Mucosa of descending colon (tissue), 3 donors: ENCODE results near the gene DSCAML1. TPM values are rescaled to one million over a fixed set of nuclear protein-coding genes. Genes with fewer than 3 reads are reported as not detected.

Experiments used
- ATAC-seq: fragments of 200-7000 bp; cut with Tn5 transposase; one replicate; pipeline ENCODE4 v1.9.1; 2020; ENCODE audit warnings: mild to moderate bottlenecking, moderate library complexity
- DNase-seq, 3 donors: peaks; one replicate each; pipeline ENCODE4 v3.0.0-alpha.2; 2020
- H3K36me3 ChIP-seq: fragments of 200-600 bp; one replicate; pipeline ENCODE4 v1.8.0; 2021; ENCODE audit warnings: low read depth, mild to moderate bottlenecking
- H3K4me1 ChIP-seq: fragments of 200-600 bp; one replicate; pipeline ENCODE4 v1.8.0; 2021; ENCODE audit warnings: low read depth, mild to moderate bottlenecking
- H3K4me3 ChIP-seq: fragments of 200-600 bp; one replicate; pipeline ENCODE4 v1.8.0; 2021; ENCODE audit warnings: mild to moderate bottlenecking
- H3K9me3 ChIP-seq: fragments of 200-600 bp; one replicate; pipeline ENCODE4 v1.8.0; 2021; ENCODE audit warnings: mild to moderate bottlenecking
- CTCF ChIP-seq: fragments of 200-600 bp; IDR thresholded peaks from one replicate; pipeline ENCODE4 v1.8.0; 2022; ENCODE audit warnings: antibody characterized with exemption, mild to moderate bottlenecking
- intact Hi-C, 2 donors: fragments of 100-400 bp; cut with DNase I in 1 of 2; cut with micrococcal nuclease in 1 of 2; formaldehyde crosslinking; loops; one replicate each; pipeline versions ENCODE4 v1.11.0 to v1.11.1; 2022; cut with DNase I, micrococcal nuclease
- total RNA-seq, 3 donors: library from RNA; stranded (reverse); fragmentation: NEBNext Ultra II Directional in 2 of 3; extraction: Animal tissue kit (Norgen Biotek cat#: 25700) in 2 of 3; gene quantifications; one replicate each; pipeline versions ENCODE4 v1.2.1 to v1.2.4, GENCODE V29; 2021 to 2023
- donor health status: DM: no; HTN: no; CAD: no; lungs with moderate emphysema.
- donor health status: DM: no; HTN: no; CAD: no.
- donor health status: DM: no; HTN: yes; CAD: no.

DSCAML1 gene
- total RNA-seq, 3 donors from 2014 or later, result 5.0 to 5.5 (median 5.3) TPM

- no peak for ATAC-seq
- no peak overlapping the region for H3K4me3 ChIP-seq
- intact Hi-C loops, result no loop called here
- H3K4me1 ChIP-seq, result no peaks in the 10 kb centered on the region
- no peaks in the 10 kb centered on the region for H3K36me3 ChIP-seq
- no peak for TF ChIP-seq CTCF
- H3K9me3 ChIP-seq, result no peaks in the 10 kb centered on the region
- DNase-seq, result no peak
Observed at GRCh38 chr11:117759305-117759704, 37.7 kb downstream of the DSCAML1 start.

- intact Hi-C loops, result no loop called here
- peaks cover 15% of the 10 kb centered on the region for H3K4me1 ChIP-seq
- no peak overlapping the region for H3K4me3 ChIP-seq
- TF ChIP-seq CTCF, result no peak
- no peak for ATAC-seq
- H3K9me3 ChIP-seq, result no peaks in the 10 kb centered on the region
- DNase-seq, result no peak
- no peaks in the 10 kb centered on the region for H3K36me3 ChIP-seq
Observed at GRCh38 chr11:117754030-117754429, 43.0 kb downstream of the DSCAML1 start.

- Histone ChIP-seq H3K36me3 (no peaks in the 10 kb centered on the region), H3K4me3 (no peak overlapping the region), H3K9me3 (no peaks in the 10 kb centered on the region), H3K4me1 (peaks cover 24% of the 10 kb centered on the region)
- no peak for DNase-seq
- intact Hi-C loops, result no loop called here
- no peak for TF ChIP-seq CTCF
- no peak for ATAC-seq
Observed at GRCh38 chr11:117752721-117753237, 44.2 kb downstream of the DSCAML1 start.

GRCh38 chr11:117752071-117752470, 44.9 kb downstream of the DSCAML1 start:
- H3K9me3 ChIP-seq, result no peaks in the 10 kb centered on the region
- H3K4me1 ChIP-seq, result peaks cover 30% of the 10 kb centered on the region
- ATAC-seq, result no peak
- no peaks in the 10 kb centered on the region for H3K36me3 ChIP-seq
- TF ChIP-seq CTCF, result no peak
- H3K4me3 ChIP-seq, result no peak overlapping the region
- DNase-seq, result no peak
- intact Hi-C loops, result no loop called here

- H3K4me1 ChIP-seq, result peaks cover 31% of the 10 kb centered on the region
- DNase-seq (no peak), ATAC-seq (no peak)
- TF ChIP-seq CTCF, result no peak
- no peaks in the 10 kb centered on the region for H3K9me3 ChIP-seq
- no peak overlapping the region for H3K4me3 ChIP-seq
- intact Hi-C loops, result no loop called here
- no peaks in the 10 kb centered on the region for H3K36me3 ChIP-seq
Observed at GRCh38 chr11:117750916-117751662, 45.9 kb downstream of the DSCAML1 start.
